Measurements from ENCODE around the gene MIR17HG.

DNA sequence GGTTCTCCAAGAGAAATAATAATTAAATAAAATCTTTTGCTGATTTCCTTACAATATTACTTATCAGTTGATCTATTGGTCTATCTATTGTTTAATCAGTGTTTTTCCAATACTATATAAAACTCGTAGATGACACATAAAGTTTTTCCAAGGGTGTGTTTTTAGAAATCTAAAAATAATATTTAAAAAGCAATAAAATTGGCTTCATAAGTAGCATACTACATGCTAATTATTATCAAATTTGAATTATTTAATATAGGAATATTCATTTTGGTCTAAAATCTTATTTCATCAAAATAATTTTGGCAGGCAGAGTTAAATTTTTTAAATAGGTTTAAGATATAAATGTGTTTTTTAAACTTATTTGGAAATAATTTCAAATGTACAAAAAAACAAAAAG is 49.4 kb upstream of the MIR17HG start:
- TF ChIP-seq, protein P1, sequence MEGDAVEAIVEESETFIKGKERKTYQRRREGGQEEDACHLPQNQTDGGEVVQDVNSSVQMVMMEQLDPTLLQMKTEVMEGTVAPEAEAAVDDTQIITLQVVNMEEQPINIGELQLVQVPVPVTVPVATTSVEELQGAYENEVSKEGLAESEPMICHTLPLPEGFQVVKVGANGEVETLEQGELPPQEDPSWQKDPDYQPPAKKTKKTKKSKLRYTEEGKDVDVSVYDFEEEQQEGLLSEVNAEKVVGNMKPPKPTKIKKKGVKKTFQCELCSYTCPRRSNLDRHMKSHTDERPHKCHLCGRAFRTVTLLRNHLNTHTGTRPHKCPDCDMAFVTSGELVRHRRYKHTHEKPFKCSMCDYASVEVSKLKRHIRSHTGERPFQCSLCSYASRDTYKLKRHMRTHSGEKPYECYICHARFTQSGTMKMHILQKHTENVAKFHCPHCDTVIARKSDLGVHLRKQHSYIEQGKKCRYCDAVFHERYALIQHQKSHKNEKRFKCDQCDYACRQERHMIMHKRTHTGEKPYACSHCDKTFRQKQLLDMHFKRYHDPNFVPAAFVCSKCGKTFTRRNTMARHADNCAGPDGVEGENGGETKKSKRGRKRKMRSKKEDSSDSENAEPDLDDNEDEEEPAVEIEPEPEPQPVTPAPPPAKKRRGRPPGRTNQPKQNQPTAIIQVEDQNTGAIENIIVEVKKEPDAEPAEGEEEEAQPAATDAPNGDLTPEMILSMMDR (IDR thresholded peaks at IDR 0.05) = no peak
- TF ChIP-seq POLR2A (IDR thresholded peaks at IDR 0.05) = no peak

All from thyroid gland (tissue), 4 donors.